GM20431 (cell line): ENCODE data around the gene ATP2B2.

Experiments
- in situ Hi-C: fragments of 300-500 bp; cut with MseI, MboI; formaldehyde crosslinking; loops from one replicate; pipeline ENCODE4 v1.15.0; 2020; ENCODE audit warnings: low sequenced_read_pairs; ENCODE audit not compliant: unreplicated experiment

Gene ATP2B2

GRCh38 chr3:10474275-10474646 lies 31.1 kb downstream of the ATP2B2 start:
- in situ Hi-C loops = no loop called here

- in situ Hi-C loops = no loop called here
Observed at GRCh38 chr3:10473581-10474274, 31.7 kb downstream of the ATP2B2 start.

- in situ Hi-C loops = no loop called here
Observed at GRCh38 chr3:10472877-10473440, 32.4 kb downstream of the ATP2B2 start.

- in situ Hi-C loops = no loop called here
Observed at GRCh38 chr3:10471054-10471688, 34.2 kb downstream of the ATP2B2 start.

- in situ Hi-C loops = no loop called here
Observed at GRCh38 chr3:10470120-10471053, 35.0 kb downstream of the ATP2B2 start.

GRCh38 chr3:10469441-10470119 lies 35.8 kb downstream of the ATP2B2 start:
- in situ Hi-C loops = no loop called here

GRCh38 chr3:10468613-10469354 lies 36.6 kb downstream of the ATP2B2 start:
- in situ Hi-C loops = no loop called here

- in situ Hi-C loops = no loop called here
Observed at GRCh38 chr3:10467904-10468612, 37.3 kb downstream of the ATP2B2 start.

- in situ Hi-C loops = no loop called here
Observed at GRCh38 chr3:10467204-10467603, 38.2 kb downstream of the ATP2B2 start.

- in situ Hi-C loops = no loop called here
Observed at GRCh38 chr3:10466186-10466585, 39.2 kb downstream of the ATP2B2 start.

- in situ Hi-C loops = no loop called here
Observed at GRCh38 chr3:10465161-10465560, 40.2 kb downstream of the ATP2B2 start.

- in situ Hi-C loops = no loop called here
Observed at GRCh38 chr3:10463533-10464434, 41.6 kb downstream of the ATP2B2 start.

GRCh38 chr3:10462641-10463532 lies 42.5 kb downstream of the ATP2B2 start:
- in situ Hi-C loops = no loop called here

- in situ Hi-C loops = no loop called here
Observed at GRCh38 chr3:10460951-10461545, 44.3 kb downstream of the ATP2B2 start.

- in situ Hi-C loops = no loop called here
Observed at GRCh38 chr3:10459954-10460754, 45.2 kb downstream of the ATP2B2 start.

GRCh38 chr3:10457560-10457959 lies 47.8 kb downstream of the ATP2B2 start:
- in situ Hi-C loops = no loop called here
